Prostate gland (tissue), 2 donors: ENCODE measurements around the gene FOXP1.

Source experiments
- POLR2AphosphoS5 ChIP-seq: sonication (generic); formaldehyde crosslinking; IDR thresholded peaks from one replicate; pipeline ENCODE4 v1.6.1; 2017; ENCODE audit warnings: antibody characterized with exemption
- TF ChIP-seq, protein P1 (sequence below), 4 experiments: fragments of 200-600 bp in 2 of 4; fragments of 450-650 bp in 2 of 4; sonication (generic) in 2 of 4; IDR thresholded peaks; 1 replicate in 3 of 4; 2 replicates in 1 of 4; pipeline ENCODE4 v1.5.1; 2016 to 2019; ENCODE audit warnings: antibody characterized with exemption in 4 of 4, mild to moderate bottlenecking in 2 of 4, moderate library complexity in 2 of 4

DNA sequence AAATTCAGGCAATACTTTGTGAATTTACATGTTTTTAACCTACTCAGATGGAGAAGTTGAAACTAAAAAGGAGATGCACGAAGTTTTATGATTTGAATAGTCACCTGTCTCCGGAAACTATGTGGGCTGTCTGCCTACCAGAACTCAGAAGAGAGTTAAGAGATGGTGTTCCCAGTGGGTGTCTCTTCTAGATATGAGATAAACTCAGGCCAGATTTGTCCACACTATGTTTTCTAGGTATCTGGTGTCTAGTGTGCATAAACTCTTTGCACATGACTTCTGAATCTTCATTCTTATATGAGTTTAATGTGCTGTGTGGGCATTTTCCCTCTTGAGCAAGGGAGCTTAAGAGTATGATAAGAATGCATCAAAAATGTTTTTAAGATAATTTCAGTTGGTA lies 222.8 kb downstream of the FOXP1 start:
- TF ChIP-seq, protein P1, sequence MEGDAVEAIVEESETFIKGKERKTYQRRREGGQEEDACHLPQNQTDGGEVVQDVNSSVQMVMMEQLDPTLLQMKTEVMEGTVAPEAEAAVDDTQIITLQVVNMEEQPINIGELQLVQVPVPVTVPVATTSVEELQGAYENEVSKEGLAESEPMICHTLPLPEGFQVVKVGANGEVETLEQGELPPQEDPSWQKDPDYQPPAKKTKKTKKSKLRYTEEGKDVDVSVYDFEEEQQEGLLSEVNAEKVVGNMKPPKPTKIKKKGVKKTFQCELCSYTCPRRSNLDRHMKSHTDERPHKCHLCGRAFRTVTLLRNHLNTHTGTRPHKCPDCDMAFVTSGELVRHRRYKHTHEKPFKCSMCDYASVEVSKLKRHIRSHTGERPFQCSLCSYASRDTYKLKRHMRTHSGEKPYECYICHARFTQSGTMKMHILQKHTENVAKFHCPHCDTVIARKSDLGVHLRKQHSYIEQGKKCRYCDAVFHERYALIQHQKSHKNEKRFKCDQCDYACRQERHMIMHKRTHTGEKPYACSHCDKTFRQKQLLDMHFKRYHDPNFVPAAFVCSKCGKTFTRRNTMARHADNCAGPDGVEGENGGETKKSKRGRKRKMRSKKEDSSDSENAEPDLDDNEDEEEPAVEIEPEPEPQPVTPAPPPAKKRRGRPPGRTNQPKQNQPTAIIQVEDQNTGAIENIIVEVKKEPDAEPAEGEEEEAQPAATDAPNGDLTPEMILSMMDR (IDR thresholded peaks at IDR 0.05), result no peak
- no peak for TF ChIP-seq POLR2AphosphoS5
